HG03108 (cell line): ENCODE results near the gene FMNL2.

Experiments
- ATAC-seq: cut with Tn5 transposase; IDR thresholded peaks from one replicate; pipeline ENCODE4 v1.9.1; 2021; ENCODE audit warnings: moderate library complexity; ENCODE audit not compliant: unreplicated experiment

Gene FMNL2

DNA sequence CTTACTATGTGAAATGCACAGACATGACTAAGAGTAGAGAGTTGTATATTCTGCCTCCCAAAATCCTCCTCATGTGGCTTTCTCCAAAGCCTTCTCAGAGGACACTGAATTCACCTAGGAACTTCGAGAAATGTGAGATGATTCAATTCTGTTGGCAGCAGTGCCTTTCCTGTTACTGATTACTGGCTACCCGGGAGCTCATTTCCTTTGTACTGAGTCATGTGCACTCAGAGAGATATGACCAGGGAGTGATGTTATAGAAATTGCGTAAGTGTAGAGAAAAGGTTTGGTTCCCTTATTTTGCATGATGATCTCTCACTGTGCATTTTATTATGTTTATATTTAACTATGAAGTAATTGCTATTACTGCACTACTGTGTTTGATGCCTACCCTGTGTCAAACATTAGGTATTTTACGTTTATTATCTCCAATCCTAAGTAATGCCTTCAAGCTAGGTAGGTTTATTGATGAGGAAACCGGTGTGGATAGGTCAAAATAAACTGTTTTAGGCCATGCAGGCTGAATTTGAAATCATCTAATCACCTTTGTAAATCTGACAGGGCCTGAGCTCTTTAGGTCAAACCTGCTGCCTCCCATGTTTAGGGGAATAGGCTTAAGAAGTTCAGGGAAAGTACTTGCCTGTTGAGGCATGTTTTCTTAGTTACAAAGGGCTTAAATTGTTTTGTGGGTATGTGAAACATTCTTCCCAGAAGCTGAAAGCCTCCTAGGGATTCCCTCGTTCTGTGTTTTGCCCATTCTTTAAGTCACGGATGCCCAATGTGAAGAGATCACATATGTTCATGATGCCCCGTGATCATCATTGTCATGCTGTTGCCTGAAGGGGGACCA lies 86.8 kb downstream of the FMNL2 start:
- ATAC-seq = peak; percentile 68

GRCh38 chr2:152423684-152424083 lies 88.7 kb downstream of the FMNL2 start:
- ATAC-seq = no peak

GRCh38 chr2:152425765-152426727 lies 91.1 kb downstream of the FMNL2 start:
- ATAC-seq = no peak

DNA sequence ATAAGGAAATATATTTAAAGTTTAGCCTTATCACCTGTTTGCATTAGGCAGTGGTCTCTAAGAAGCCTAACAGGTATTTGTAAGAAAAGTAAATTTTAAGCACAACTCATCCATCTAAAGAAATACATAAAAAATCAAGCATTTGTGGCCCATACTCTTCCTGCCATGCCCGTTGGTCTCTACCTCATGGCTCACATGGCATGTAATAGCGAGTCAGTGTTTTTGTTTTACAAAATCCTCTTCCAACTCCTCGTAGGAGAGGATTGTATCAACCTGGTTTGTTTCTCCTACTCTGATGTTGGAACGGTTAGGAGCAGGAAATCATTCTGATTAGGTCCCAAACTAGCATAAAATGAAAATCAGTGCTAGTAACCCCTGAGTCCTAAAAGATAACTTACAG lies 91.8 kb downstream of the FMNL2 start:
- no peak for ATAC-seq

DNA sequence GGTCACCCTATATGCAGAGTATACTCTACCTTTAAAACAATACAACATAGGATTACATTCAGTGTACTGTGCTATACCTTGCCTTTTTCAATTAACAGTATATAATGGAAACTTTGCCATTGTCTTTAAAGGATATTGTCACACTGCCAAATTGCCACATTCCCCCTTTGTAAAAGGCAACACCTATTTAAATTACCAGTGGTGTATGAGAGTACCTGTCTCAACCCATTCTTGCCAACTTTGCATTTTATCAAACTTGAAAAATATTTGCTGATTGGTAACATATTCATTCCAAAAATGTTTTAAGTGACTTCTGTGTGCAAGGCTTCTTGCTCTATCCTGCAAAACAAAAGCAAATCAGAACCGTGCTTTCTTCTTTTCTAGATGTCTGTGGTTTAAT lies 92.9 kb downstream of the FMNL2 start:
- ATAC-seq = no peak

DNA sequence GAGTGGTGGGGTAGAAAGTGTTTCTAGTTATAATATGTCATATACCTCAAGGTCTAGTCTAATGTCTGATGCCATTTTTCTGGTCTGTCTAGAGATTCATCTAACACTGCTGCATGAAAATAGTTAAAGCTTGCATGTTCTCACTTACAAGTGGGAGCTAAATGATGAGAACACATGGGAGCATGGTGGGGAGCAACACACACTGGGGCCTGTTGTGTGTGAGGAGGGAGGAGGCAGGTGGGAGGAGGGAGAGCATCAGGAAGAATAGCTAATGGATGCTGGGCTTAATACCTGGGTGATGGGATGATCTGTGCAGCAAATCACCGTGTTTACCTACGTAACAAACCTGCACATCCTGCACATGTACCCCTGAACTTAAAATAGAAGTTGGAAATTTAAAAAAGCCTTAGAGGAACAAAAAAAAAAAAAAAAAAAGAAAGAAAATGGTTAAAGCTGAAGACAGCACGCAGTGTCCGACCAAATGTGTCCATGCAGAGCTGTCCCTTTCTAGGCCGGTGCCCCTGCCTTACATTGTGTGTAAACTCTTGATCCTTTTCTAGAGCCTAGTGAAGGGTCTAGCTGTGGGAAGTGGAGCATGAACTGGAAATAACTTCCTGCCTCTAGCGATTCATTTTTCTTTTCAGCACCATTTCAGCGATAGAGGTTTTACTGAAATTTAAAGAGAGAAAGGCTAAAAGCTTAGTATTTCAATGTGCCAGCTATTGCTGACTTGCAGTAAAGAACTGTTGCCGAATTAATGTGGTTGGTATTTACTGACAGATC lies 94.0 kb downstream of the FMNL2 start:
- no peak for ATAC-seq

- no peak for ATAC-seq
Observed at GRCh38 chr2:152430876-152431275, 95.9 kb downstream of the FMNL2 start.

GRCh38 chr2:152431370-152432098 lies 96.6 kb downstream of the FMNL2 start:
- no peak for ATAC-seq

- no peak for ATAC-seq
Observed at GRCh38 chr2:152432206-152432653, 97.3 kb downstream of the FMNL2 start.

DNA sequence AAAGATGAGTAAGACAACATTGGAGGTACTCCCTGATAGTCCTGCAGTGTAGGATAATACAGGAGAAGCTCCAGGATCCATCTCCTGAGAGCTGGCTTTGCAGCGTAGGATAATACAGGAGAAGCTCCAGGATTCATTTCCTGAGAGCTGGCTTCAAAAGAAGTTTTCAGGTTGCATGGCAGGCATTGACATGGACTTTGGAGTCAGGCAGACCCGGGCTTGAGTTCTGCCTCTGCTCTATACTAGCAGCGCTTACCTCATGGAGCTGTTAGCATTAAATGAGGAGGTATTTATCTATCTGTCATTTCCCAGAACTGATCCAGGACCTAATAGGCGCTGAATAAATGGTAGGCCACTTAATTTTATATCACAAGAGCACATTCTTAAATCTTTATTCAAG lies 97.8 kb downstream of the FMNL2 start:
- no peak for ATAC-seq

DNA sequence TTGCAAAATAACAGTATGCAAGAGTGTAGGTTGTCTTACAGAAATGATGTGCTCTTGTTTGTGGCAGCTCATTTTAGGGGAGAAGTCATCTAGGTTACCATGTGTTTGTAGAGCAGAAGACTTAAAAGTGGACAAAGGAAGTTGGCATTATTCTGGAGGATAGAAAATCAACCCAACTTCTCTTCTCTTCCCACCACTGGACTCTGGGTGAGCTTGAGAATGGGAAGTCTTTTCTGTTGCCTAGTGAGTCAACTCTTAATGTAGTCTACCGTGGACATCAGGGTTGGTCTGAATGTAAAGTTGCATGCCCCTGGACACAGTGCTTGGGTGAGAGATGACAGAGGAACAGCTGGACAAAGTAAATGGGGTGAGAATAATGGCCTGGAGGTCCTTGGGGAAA lies 98.3 kb downstream of the FMNL2 start:
- ATAC-seq = no peak

DNA sequence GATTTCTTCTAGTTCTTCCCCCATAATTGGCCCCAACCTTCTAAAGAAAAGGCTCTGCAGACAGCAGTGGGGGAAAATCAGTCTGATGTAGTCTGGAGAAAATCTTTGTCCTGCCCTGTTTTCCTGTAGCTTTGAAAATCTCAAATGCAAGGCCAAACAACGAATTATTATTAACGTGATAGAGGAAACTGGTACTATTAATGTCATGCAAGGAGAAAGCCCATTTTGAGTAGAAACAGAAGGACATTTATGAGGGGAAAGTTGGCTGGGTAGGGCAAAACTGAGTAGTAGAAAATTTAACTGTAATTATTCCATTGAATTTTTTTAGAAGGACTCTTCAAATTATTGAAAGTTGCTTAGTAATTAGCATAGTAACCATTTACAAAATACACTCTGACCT lies 98.8 kb downstream of the FMNL2 start:
- ATAC-seq = no peak

DNA sequence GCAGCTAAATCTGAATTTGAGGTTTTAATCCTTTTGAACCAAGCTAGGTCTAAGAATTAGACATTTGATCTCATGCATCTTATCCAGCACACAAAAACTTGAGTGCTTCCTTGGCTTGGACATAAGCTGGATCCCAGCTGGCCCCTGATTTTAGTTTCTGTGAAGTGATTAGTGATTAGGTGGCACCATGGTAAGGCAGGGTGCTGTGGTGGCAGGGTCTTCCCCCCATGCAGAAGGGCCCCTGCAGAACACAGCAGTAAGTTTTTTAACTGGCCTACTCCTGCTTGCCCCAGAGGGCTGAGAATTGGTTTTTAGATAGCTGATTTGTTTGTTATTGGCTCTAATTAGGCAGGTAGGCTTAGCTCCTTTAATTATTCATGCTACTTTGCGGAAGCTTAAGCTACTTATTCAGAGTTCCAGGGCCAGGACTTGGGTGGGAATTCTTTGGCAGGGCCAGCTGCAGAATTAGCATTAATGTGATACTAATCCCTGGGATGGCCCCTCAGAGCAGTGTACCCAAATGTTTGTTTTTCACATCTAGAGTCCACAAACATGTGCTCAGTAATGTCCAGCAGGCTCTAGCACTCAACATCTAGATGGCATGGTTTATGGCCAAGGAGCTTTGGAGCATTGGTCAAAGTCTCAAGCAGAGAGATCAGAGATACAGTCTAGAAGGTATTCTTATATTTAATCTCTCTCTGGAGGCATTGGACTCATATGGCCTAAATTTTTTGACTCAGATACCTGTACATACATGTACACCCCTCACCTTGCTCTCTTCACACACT lies 99.6 kb downstream of the FMNL2 start:
- ATAC-seq = no peak

DNA sequence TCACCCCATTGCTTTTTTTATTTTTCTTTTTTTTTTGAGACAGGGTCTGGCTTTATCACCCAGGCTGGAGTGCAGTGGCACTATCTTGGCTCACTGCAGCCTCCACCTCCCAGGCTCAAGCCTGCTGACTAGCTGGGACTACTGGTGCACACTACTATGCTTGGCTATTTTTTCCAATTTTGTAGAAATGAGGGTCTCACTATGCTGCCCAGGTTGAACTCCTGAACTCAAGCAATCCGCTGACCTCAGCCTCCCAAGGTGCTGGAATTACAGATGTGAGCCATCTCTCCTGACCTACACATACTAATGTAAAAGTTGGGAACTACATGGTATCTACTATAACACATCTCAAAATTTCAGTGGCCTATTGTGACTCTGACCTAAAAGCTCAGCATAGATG lies 101.2 kb downstream of the FMNL2 start:
- ATAC-seq = no peak

DNA sequence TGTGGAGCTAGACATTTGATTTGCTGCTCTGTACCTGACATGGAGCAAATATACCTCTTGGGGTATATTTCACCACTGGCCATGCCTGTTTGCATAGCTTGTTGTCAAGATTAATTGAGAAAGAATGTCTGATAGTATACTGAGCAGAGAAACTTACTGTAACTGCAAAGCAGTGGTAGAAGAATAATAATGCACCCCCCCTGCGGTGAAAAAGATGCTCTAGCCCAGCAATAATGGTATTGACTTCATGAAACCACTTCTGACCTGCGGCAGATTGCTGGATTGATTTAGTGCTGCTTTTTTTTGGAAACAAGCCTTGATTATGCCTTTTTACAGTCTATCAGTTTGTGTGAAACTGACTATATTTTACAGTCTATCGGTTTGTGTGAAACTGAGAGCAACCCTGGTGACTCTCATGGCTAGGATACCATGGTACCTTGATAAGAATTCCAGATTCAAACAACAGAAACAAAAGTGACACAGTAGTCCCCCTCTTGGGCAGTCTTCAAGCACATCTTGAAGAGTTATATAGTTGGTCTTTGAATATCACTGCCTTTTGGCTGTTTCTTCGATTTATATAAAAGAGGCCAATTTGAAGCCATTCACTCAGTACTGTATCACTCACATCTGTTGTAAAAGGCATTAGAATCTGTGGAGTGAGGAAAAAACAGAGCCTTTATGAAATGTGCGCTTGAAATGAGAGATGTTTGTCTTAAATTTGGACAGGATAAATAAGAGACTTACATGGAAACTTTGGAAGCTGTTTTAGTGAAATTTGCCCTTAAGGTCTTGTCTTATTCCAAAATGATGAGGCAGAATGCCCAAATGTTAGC lies 102.5 kb downstream of the FMNL2 start:
- no peak for ATAC-seq

- ATAC-seq = no peak
Observed at GRCh38 chr2:152440049-152440448, 105.1 kb downstream of the FMNL2 start.

GRCh38 chr2:152440460-152440859 lies 105.5 kb downstream of the FMNL2 start:
- no peak for ATAC-seq

- no peak for ATAC-seq
Observed at GRCh38 chr2:152441961-152442360, 107.0 kb downstream of the FMNL2 start.

GRCh38 chr2:152443771-152444170 lies 108.8 kb downstream of the FMNL2 start:
- ATAC-seq = no peak
